Mucosa of descending colon (tissue), 3 donors: ENCODE results near the gene GNA14. TPM values are rescaled to one million over a fixed set of nuclear protein-coding genes. Genes with fewer than 3 reads are reported as not detected.

Experiments used
- ATAC-seq: fragments of 200-7000 bp; cut with Tn5 transposase; one replicate; pipeline ENCODE4 v1.9.1; 2020; ENCODE audit warnings: mild to moderate bottlenecking, moderate library complexity
- DNase-seq, 3 donors: peaks; one replicate each; pipeline ENCODE4 v3.0.0-alpha.2; 2020
- H3K36me3 ChIP-seq: fragments of 200-600 bp; one replicate; pipeline ENCODE4 v1.8.0; 2021; ENCODE audit warnings: low read depth, mild to moderate bottlenecking
- H3K4me1 ChIP-seq: fragments of 200-600 bp; one replicate; pipeline ENCODE4 v1.8.0; 2021; ENCODE audit warnings: low read depth, mild to moderate bottlenecking
- H3K4me3 ChIP-seq: fragments of 200-600 bp; one replicate; pipeline ENCODE4 v1.8.0; 2021; ENCODE audit warnings: mild to moderate bottlenecking
- H3K9me3 ChIP-seq: fragments of 200-600 bp; one replicate; pipeline ENCODE4 v1.8.0; 2021; ENCODE audit warnings: mild to moderate bottlenecking
- intact Hi-C, 2 donors: fragments of 100-400 bp; cut with DNase I in 1 of 2; cut with micrococcal nuclease in 1 of 2; formaldehyde crosslinking; loops; one replicate each; pipeline versions ENCODE4 v1.11.0 to v1.11.1; 2022; cut with DNase I, micrococcal nuclease
- total RNA-seq, 3 donors: library from RNA; stranded (reverse); fragmentation: NEBNext Ultra II Directional in 2 of 3; extraction: Animal tissue kit (Norgen Biotek cat#: 25700) in 2 of 3; gene quantifications; one replicate each; pipeline versions ENCODE4 v1.2.1 to v1.2.4, GENCODE V29; 2021 to 2023
- TF ChIP-seq, protein P1 (sequence below): fragments of 200-600 bp; IDR thresholded peaks from one replicate; pipeline ENCODE4 v1.8.0; 2022; ENCODE audit warnings: antibody characterized with exemption, mild to moderate bottlenecking
- donor health status: DM: no; HTN: no; CAD: no; lungs with moderate emphysema.
- donor health status: DM: no; HTN: no; CAD: no.
- donor health status: DM: no; HTN: yes; CAD: no.

Gene GNA14
- total RNA-seq, 3 donors from 2014 or later = 7.0 to 14.6 (median 7.4) TPM

DNA sequence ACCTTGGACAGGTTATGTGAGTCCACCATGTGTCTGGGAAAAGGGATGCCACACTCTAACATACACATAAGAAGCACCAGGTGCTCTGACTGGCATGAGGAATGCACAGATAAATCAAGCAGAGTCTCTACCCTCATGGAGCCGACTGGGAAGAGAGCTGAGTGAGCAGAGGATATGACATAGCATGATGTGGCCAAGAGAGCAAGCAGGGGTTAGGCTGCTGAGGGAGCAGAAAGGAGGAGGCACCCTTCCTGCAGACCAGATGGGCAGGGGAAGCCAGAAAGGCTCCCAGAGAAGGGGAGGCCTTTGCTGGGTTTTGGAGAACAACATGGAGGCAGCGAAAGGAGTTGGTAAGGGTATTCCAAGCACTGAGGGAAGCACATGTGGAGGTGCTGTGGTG, 223.1 kb downstream of the GNA14 start:
- H3K36me3 ChIP-seq = no peaks in the 10 kb centered on the region
- H3K4me1 ChIP-seq = no peaks in the 10 kb centered on the region
- no peaks in the 10 kb centered on the region for H3K9me3 ChIP-seq
- no peak for ATAC-seq
- TF ChIP-seq, protein P1, sequence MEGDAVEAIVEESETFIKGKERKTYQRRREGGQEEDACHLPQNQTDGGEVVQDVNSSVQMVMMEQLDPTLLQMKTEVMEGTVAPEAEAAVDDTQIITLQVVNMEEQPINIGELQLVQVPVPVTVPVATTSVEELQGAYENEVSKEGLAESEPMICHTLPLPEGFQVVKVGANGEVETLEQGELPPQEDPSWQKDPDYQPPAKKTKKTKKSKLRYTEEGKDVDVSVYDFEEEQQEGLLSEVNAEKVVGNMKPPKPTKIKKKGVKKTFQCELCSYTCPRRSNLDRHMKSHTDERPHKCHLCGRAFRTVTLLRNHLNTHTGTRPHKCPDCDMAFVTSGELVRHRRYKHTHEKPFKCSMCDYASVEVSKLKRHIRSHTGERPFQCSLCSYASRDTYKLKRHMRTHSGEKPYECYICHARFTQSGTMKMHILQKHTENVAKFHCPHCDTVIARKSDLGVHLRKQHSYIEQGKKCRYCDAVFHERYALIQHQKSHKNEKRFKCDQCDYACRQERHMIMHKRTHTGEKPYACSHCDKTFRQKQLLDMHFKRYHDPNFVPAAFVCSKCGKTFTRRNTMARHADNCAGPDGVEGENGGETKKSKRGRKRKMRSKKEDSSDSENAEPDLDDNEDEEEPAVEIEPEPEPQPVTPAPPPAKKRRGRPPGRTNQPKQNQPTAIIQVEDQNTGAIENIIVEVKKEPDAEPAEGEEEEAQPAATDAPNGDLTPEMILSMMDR = no peak
- DNase-seq = no peak
- H3K4me3 ChIP-seq = no peak overlapping the region
- intact Hi-C loops = no loop called here

DNA sequence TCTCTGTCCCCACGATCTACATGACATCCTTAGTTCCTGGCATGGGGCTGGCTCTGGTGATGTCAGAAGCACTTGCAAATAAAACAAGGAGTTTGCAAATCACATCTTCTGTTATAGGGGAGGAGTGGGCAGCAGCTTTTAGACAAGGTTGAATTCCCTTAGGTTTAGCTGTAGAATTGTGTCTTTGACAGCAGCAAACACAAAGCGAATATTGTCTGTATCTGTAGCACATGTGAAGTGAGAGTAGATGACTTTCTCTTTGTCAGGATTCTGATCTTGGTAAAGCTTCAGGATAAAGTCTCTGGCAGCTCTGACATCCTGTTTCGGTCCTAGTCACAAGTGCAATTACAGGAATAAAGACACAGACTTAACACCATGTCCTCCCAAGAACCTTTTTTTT, 224.3 kb downstream of the GNA14 start:
- H3K36me3 ChIP-seq = no peaks in the 10 kb centered on the region
- no peak for ATAC-seq

DNA sequence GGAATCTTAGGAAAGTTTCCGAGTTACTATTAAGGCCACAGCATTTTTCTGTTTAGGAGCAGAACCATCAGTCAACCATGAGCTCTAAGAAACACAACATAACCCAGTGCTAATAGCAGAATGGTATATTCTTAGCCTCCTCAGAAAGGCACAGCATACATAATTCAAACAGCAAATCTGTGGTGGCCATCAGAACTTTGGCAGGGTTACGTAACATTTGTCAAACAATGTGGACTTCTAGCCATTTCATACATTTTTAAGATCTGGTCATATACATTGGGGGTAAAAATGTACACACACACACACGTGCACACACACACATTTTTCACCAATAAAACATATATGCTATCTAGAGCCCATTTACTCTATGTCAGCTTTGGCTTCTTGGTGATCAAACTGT, 225.2 kb downstream of the GNA14 start:
- Histone ChIP-seq H3K36me3 (no peaks in the 10 kb centered on the region), H3K9me3 (no peaks in the 10 kb centered on the region), H3K4me3 (no peak overlapping the region), H3K4me1 (no peaks in the 10 kb centered on the region)
- ATAC-seq = no peak
- intact Hi-C loops = no loop called here
- TF ChIP-seq, protein P1 = no peak
- no peak for DNase-seq

More for the DNA sequence above, 224.3 kb downstream of the GNA14 start:
- intact Hi-C loops = no loop called here
- H3K4me1 ChIP-seq = no peaks in the 10 kb centered on the region
- no peaks in the 10 kb centered on the region for H3K9me3 ChIP-seq
- no peak overlapping the region for H3K4me3 ChIP-seq
- no peak for DNase-seq
- TF ChIP-seq, protein P1 = no peak

DNA sequence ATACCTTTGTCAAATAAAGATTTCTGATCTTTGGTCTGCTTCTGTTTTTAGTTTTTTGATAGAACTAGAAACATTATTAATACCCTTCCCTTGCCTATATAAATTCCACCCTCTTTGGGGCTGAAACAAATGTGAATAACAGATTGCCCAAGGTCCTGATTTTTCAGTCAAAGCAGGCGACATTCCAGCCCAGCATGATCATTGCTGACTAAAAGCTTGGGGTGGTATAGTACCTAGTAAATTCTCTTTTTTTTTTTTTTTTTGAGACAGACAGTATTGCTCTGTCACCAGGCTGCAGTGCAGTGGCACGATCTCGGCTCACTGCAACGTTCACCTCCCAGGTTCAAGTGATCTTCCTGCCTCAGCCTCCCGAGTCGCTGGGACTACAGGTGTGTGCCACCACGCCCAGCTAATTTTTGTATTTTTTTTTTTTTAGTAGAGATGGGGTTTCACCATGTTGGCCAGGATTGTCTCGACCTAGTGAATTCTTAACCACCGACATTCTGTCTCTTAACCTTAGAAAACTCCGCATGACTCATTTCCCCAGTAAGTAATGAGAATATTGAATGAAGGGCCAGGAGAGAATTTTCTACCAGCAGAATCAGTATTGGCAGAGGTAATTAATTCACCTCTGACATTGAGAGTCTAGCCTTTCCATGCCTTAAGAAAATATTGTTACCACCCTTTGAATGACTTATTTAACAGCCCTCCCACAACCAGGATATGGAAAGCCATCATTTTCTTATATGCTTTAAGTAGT, 226.4 kb downstream of the GNA14 start:
- Histone ChIP-seq H3K4me3 (no peak overlapping the region), H3K36me3 (no peaks in the 10 kb centered on the region), H3K9me3 (no peaks in the 10 kb centered on the region), H3K4me1 (no peaks in the 10 kb centered on the region)
- intact Hi-C loops = no loop called here
- no peak for ATAC-seq
- TF ChIP-seq, protein P1 = no peak
- DNase-seq = no peak

DNA sequence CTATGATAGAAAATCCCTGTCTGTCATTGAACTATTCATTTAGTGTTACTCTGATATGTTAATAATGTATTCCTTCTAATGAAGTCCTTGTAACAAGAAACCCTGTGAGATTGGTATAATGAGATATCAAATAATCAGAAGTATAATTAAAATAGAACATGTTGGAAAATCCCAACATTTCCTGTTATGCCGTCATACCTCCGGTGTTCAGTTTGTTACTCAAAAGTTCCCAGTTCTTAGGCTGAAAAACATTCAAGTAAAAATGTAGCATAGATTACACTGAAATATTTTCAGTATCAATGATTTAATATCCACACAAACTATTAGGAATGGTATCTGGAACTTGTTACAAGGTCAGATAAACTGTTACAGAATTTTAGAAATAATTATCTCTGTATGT, 227.5 kb downstream of the GNA14 start:
- intact Hi-C loops = no loop called here
- Histone ChIP-seq H3K4me3 (no peak overlapping the region), H3K36me3 (no peaks in the 10 kb centered on the region), H3K9me3 (no peaks in the 10 kb centered on the region), H3K4me1 (no peaks in the 10 kb centered on the region)
- TF ChIP-seq, protein P1 = no peak
- DNase-seq (no peak), ATAC-seq (no peak)

DNA sequence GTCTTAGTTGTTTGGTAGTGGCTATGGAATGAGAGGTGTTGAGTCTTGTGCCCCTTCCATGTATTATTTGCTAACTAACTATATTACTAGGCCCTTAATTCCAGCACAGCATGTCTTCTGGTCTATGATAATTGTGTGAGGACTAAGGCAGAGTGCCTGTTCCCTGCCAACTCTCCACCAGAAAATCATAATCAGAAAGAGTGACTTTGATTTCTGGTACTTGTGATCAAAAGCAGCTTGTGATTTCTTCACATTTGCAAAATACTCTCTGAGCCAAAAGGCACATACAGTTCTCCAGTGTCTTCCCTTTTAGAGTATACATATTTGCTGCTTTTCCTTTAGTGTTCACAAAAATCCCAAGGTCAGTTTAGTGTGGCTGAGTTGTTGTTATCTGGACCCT, 229.9 kb downstream of the GNA14 start:
- no peaks in the 10 kb centered on the region for H3K36me3 ChIP-seq
- TF ChIP-seq, protein P1 = no peak
- no peaks in the 10 kb centered on the region for H3K9me3 ChIP-seq
- ATAC-seq (no peak), DNase-seq (no peak)
- H3K4me3 ChIP-seq = no peak overlapping the region
- intact Hi-C loops = no loop called here
- no peaks in the 10 kb centered on the region for H3K4me1 ChIP-seq
